GM18907 (cell line): ENCODE measurements around the gene GNB1L.
"Not testable (repeated sequence)": the region's sequence is repeated elsewhere in the genome, so short reads cannot be mapped to it uniquely, and the experiment has no call there.

Source experiments
- ATAC-seq: cut with Tn5 transposase; IDR thresholded peaks from one replicate; pipeline ENCODE4 v1.9.1; 2021; ENCODE audit warnings: mild to moderate bottlenecking, moderate library complexity; ENCODE audit not compliant: unreplicated experiment

Gene GNB1L

DNA sequence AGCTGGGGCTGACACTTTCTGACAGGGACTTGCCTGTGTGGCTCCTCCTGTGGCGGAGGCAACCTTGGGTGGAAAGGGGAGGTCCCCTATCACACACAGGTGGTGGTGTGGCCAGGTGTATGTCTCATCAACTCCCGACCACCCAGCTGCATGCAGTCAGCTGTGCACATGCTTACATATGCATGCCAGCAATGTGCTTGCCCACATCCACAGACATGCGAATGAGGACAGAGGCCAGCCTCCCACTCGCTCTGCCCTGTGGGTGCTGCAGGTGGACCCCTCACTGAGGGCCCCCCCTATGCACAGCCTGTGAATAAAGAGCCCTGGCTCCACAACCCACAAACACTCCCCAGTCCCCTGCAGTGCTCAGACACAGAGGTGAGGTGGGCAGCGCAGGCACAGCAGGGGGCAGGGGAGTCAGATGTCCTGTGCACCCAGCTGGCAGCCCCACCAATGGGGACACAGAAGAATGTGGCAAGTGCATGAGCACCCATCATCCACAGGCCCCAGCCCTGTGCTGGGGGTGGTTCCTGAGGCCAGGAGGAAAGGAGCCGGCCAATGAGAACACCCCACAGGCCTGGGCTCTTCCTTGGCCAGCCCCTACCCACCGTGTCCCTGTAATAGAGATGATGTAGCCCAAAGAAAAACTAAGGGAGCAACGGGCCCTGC lies 9.5 kb downstream of the GNB1L start:
- ATAC-seq: no peak

DNA sequence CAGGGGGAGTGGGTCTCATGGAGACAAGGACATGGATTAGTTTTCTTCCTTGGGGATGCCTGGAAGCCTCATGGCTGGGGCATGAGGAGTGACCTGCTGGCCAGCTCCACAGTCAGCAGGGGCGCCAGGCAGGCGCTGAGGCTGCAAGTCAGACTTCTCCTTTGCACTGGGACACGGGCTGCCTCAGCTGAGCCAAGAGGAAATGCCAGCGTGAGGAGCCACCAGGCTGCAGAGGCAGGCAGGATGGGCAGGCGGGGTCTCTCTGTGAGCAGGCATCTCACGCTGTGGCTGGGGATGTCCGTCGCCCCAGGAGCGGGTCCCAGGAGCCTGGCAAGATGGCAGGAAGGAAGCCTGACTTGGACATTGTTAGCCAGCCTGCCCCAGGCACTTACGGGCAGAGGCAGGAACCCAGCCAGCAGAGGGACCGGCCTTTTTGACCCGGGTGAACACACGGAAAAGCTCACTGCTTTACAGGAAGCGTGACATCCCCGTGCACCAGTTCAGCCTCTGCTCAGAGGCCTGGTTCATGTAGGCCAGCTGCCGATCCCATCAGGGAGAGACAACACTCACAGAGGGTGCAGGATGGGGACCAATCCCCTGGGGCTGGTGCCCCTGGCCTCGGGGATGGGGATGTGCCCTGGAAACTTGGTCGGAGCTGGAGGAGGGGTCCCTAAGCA lies 10.2 kb downstream of the GNB1L start:
- ATAC-seq: no peak

DNA sequence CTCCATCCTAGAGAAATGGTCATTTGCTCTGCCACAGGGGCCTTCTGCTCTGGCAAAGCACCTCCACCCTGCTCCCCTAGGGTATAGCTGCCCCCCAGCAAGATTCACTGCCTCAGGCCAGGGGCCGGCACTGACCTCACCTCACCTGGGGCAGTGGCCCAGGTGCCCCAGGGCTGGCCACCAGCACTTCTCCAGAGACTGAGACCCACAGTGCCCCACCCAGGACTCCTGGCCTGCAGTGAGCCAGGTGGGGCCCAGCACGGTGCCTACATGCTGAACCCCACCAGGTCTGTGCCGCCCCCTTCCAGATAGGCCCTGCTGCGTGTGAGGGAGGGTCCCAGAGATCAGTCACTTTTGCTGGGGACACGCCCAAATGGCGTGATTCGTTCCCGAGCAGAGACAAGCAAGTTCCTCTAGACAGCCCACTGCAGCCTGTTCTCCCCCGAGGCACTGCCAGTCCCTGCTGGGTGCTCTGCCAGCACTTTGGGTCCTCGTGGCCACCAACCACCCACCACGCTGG lies 10.8 kb downstream of the GNB1L start:
- no peak for ATAC-seq

DNA sequence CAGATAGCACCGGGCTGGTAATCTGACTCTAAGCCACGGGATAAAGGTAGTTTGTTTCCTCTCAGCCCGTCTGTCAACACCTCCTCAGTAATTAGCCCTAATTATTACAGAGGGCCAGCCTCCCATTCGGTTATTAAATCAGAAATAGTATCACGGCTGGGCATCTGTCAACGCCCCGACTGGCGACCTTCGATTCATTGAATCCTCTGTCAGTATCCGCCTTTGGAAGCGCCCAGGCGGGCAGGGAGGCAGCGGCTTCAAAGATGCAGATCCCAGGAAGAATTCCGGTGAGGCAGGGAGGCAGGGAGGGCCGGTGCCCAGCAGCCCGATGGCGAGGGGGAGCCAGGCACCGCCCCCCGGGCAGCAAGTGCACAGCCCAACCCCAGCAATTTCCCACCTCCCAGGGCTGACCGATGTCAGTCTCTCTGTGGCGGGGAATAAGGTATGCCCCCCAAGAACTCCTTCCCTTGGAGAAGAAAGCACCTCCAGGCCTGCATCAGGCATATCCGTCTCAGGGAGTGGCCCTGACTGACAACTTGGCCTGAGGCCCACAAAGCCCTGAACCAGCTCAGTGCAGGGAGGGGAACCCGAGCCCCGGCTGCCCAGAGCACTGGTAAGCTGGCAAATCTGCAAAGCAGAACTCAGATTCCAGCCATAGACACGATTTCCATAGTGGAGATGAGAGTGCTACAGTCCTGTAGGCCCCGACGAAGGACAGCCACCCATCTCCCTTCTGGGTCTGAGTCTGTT lies 11.4 kb downstream of the GNB1L start:
- no peak for ATAC-seq

DNA sequence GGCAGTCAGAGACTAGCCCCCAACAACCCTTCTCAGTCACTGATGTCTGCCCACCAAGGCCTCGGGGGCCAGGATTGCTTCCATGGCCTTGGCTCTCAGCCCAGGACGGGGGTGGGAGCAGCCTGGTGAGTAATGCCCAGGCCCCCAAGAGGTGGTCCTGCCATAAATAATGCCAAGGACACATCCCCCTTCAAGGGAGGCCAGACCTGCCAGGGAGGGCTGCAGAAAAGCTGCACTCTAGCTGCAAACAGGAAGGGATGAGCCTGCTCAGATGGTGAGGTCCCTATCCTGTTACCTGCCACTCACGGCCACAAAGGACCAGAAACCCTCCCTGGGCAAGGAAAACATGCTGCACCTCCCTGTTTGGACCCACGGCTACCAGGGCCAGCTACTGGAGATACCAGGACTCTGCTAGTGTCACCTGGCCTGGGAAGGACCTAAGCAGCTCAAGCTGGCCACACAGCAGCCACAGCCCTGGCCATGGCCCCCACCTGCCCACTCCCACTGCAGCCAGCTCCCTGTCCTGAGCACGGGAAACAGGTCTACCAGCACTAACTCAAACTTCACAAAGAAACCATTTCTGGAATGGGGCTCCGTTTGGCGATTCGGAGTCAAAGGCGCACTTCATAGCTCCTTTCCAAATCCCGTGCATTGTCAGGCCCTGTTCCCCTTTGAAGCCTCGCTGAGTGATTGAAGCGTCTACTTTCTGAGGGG lies 12.1 kb downstream of the GNB1L start:
- no peak for ATAC-seq

DNA sequence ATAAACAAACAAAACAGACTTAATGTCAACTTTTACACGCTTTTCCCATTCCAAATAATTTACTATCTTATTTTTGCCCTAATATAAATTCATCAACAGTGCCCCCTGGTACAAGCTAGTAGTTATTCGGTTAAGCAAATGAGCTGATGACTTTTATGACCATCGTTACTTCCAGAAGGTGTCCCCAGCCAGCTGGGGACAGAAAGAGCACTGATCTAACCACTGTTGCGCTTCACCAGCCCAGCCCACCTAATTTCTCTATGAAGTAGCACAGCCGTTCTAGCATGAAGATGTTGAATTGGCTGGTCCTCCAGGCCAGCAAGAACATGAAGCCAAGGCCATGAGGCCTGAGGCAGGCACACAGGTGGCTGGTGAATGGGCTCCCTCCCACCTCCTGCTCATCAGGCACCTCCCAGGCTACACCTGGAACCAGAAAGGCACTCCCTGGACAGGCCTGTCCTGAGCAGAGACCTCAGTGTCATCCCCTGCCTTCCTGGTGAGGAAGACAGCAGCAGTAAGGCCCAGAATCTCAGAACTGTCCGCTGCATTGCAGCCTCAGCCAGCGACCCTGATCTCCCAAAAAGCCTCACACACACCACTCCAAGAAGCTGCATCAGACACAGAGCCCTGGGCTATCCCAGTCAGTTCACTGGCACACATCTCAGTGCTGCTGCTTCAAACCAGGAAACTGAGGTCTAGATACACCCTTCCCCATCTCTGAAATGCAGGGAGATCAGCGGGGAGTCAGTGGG lies 12.9 kb downstream of the GNB1L start:
- ATAC-seq: no peak

DNA sequence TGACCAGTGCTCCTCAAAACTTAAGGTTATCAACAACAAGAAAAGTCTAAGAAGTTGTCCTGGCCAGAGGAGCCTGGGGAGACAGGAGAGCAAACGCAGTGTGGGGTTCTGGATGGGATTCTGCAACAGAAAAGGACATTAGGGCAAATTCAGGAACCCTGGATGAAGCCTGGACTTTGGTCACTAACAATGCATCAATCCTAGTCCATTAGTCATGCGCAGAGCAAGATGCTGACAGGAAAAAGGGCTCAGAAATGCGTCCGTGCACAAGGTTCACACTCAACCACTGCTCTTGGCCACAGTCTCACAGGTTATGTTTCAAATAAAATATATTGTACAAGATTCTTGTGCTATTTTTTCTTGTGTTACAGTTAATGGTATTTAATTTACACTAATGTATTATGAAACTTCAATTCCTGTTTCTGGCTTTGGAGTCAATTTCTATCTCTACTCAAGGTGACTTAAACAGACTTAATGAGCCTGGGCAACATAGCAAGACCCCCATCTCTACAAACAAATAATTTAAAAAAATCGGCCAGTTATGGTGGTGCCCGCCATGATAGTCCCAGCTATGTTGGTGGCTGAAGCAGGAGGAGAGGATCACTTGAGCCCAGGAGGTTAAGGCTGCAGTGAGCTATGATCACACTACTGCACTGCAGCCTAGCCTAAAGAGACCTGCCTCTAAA lies 13.6 kb downstream of the GNB1L start:
- ATAC-seq: no peak

DNA sequence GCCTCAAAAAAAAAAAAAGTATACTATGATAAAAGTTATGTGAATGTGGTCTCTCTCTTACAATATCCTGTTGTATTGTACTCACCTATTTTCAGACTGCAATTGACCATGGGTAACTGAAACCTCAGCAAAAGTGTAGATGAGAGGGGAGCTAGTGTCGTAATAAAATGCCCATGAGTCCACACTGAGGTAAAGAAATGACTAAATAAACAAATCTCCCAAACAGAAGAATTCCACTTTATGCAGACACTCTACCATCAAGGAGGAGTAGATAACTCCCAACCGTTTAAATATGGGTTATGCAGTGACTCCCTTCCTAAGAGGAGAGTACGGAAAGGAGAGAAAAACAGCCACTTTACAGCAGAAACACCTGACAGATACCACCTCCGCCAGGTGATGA lies 14.6 kb downstream of the GNB1L start:
- no peak for ATAC-seq

DNA sequence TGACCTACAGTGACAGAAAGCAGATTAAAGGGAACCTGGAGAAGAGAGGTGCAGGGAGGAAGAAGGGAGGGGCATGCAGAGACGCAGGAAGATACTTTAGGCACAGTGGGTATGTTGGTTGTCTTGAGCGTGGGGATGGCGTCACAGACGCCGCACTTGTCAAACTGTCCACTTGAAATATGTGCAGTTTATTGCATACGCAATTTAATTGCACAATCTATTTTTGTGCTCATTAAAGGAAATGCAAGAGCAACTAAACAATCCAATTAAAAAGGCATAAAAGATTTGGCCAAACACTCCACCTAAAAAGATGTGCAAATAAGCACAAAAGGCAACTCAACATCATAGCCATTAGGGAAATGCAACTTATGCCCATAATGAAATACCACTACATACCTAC lies 16.8 kb downstream of the GNB1L start:
- no peak for ATAC-seq

DNA sequence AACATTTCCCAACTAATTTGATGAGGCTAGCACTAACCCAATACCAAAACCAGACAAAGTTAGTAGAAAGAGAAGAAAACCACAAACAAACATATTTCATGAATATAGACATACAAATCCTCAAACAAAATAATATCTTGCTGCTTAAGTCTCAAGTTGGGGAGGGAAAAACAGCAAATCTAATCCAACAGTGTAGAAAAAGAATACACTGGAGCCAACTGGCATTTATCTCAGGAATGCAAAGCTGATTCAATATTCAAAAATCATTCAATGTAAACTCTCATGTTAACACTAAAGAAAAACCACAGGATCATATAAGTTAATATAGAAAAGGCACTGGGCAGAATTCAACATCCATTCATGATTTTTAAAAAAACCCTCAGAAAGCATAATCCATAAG lies 18.2 kb downstream of the GNB1L start:
- no peak for ATAC-seq

DNA sequence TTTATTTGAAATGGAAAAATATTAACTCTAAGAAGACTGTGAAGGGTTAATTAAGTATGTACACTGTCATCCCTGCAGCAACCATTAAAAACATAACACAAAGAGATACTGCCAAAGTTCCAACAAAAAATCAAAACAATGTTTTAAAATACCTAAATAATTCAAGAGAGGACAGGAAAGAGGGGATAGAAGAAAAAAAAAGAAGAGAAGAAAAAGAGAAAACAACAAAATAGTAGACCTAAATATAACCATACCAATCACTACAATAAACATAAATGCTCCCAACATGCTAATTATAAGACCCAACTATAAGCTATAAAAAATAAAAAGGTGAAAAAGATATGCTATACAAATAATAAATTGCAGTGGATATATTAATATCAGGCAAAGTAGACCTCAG lies 20.1 kb downstream of the GNB1L start:
- ATAC-seq: no peak

DNA sequence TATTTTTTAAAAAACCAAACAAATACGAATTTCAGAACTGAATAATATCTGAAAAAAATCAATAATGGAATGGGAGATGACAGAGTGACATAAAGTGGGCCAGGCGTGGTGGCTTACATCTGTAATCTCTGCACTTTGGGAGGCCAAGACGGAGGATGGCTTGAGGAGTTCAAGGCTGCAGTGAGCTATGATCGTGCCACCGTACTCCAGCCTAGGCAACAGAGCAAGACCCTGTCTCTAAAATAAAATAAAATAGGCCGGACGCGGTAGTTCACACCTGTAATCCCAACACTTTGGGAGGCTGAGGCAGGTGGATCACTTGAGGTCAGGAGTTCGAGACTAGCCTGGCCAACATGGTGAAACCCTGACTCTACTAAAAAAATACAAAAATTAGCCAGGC lies 21.3 kb downstream of the GNB1L start:
- not testable (repeated sequence) for ATAC-seq

DNA sequence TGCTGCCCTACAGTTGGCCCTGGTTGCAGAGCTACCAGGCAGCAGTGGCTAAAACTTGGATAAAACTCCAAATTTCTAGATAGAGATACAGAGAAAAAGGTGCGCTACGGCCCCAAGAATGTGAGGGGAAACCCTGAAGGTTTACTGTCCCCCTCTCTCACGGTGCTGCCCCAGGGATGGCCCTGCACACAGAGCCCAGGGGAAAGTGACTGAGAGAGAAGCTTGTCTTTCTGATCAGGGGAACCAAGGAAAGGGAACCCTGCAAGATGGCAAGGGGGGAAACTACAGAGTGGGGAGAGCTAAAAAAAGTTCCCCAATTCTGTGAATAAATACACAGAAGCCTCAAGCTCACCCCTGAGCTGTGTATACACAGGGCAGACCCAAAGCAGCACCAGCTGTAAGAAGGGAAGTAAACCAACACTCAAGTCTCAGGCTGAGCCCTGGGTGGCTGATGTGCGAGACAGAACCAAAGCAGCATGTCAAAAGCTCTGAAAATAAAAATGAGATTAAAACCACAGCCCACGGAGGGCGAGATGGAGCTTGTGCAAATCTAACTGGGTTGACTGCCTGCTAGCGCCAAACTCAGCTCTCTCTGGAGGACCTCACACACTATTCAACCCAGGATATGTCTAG lies 22.1 kb downstream of the GNB1L start:
- no peak for ATAC-seq

DNA sequence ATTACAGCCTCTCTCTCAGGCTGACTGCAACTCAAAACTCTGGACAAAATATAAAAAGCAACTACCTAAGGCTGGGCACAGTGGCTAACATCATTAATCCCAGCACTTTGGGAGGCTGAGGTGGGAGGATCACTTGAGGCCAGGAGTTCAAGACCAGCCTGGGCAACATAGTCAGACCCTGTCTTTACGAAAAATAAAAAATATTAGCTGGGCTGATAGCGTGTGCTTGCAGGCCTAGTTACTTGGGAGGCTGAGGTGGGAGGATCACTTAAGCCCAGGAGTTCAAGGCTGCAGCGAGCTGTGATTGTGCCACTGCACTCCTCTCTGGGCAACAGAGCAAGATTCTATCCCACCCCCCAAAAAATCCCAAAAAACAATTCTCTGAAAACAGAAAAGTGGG lies 22.7 kb downstream of the GNB1L start:
- not testable (repeated sequence) for ATAC-seq

DNA sequence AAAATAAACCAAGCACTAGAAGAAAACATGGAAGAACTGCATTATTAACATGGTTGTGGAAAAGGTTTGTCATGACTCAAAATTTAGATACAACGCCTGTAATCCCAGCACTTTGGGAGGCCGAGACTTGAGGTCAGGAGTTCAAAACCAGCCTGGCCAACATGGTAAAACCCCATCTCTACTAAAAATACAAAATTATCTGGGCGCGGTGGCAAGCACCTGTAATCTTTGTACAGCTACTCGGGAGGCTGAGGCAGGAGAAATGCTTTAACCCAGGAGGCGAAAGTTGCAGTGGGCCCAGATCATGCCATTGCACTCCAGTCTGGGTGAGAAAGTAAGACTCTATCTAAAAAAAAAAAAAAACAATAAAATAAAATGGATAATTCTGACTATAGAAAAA lies 23.7 kb downstream of the GNB1L start:
- ATAC-seq: no peak

DNA sequence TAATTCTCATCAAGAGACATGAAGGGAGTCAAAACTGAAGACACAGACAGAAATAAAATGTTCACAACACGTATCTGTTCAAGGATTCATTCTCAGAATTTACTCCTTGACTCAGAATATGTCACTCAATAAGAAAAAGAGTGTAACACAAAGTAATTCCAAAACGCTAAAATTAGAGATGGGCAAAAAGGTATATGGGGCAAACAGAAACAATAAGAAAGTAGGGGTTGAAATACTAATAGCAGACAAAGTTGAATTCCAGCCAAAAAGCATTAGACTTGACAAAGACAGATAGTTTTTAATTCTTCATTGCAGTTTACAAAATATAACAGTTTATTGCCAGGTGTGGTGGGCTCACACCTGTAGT lies 26.7 kb downstream of the GNB1L start:
- no peak for ATAC-seq

DNA sequence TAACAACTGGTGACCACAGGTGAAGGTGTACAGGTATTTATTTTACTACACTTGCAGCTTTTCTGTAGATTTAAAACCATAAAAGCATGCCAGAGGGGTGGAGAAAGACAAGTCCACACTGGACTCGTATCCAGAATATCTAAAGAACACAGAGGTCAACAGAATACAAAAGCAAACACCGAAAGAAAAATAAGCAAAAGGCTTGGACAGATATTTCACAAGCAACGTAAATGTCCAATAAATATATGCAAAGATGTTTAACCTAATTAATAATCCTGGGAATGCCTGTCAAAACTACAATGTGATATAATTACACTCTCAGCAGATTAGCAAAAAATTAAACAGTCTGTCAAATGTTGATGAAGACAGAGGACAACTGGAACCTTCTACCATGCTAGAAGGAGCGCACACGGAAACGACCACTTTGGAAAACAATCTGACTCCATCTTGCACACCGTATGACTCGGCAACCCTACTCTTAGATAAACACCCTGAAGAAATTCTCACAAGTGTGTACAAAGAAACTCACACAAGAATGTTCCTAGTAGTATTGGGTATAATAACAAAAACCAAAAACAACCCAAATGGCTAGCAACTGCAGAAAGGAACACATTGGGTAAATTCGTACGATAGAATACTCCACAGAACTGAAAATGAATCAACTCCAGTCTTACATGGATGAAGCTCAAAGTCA lies 27.2 kb downstream of the GNB1L start:
- ATAC-seq: no peak

DNA sequence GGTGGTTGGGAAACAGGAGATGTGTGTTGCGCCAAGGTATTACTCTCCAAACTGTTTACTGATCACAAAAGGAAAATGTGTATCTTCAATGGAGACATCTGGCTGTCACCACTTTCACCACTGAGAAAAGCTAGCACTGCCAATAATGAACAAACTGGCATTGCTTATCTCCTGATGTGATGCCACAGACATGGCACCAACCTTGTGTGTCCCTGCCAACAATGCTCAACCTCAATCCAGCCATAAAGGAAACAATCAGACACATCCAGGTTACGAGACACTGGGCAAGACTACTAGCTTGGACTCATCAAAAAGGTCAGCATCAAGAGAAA lies 28.1 kb downstream of the GNB1L start:
- ATAC-seq: no peak
